Right lobe of liver (tissue), 6 donors: ENCODE results near the gene HPN. TPM values are rescaled to one million over a fixed set of nuclear protein-coding genes. Genes with fewer than 3 reads are reported as not detected.

ENCODE experiments used
- ATAC-seq, 4 donors: fragments of 200-7000 bp; cut with Tn5 transposase; one replicate each; pipeline ENCODE4 v1.9.1; 2020; ENCODE audit warnings: mild to moderate bottlenecking in 4 of 4, moderate library complexity in 4 of 4
- DNase-seq, 3 donors: peaks; one replicate each; pipeline ENCODE4 v3.0.0-alpha.2; 2020
- H3K27ac ChIP-seq, 3 donors: fragments of 200-600 bp; one replicate each; pipeline ENCODE4 v1.8.0; 2022
- H3K27me3 ChIP-seq, 2 donors: fragments of 200-600 bp; one replicate each; pipeline ENCODE4 v1.8.0; 2022
- H3K36me3 ChIP-seq, 4 donors: fragments of 200-600 bp; sonication (generic) in 1 of 4; one replicate each; pipeline versions ENCODE4 v1.5.1 to v1.8.0; 2017 to 2022; ENCODE audit warnings: control low read depth in 1 of 4
- H3K4me1 ChIP-seq, 4 donors: fragments of 200-600 bp; sonication (generic) in 1 of 4; one replicate each; pipeline versions ENCODE4 v1.5.1 to v1.8.0; 2017 to 2022; ENCODE audit warnings: control low read depth in 1 of 4
- H3K4me3 ChIP-seq, 3 donors: fragments of 200-600 bp; one replicate each; pipeline ENCODE4 v1.8.0; 2022
- H3K9me3 ChIP-seq, 4 donors: fragments of 200-600 bp; sonication (generic) in 1 of 4; one replicate each; pipeline versions ENCODE4 v1.5.1 to v1.8.0; 2017 to 2022; ENCODE audit warnings: control low read depth in 1 of 4
- CTCF ChIP-seq, 4 donors: fragments of 200-600 bp in 3 of 4; fragments of 450-650 bp in 1 of 4; IDR thresholded peaks; one replicate each; pipeline versions ENCODE4 v1.5.1 to v1.8.0; 2016 to 2022; ENCODE audit warnings: antibody characterized with exemption in 4 of 4, mild to moderate bottlenecking in 2 of 4
- POLR2A ChIP-seq: fragments of 450-650 bp; IDR thresholded peaks from one replicate; pipeline ENCODE4 v1.6.1; 2017; ENCODE audit warnings: antibody characterized with exemption, mild to moderate bottlenecking
- WGBS: methylation state at CpG from one replicate; pipeline ENCODE4 v1.1.6; 2018; ENCODE audit warnings: low coverage, low lambda C conversion rate; ENCODE audit not compliant: insufficient coverage; ENCODE audit errors: missing lambda C conversion rate; 5-methylcytosine and 5-hydroxymethylcytosine counted together
- intact Hi-C, 2 donors: fragments of 100-400 bp; cut with DNase I; formaldehyde crosslinking; loops; one replicate each; pipeline versions ENCODE4 v1.11.2 to v1.14.1; 2022
- total RNA-seq, 6 experiments: library from RNA; depleted of rRNA in 2 of 6; stranded (reverse); fragments of >200 nt in 2 of 6; fragmentation: NEBNext Ultra II Directional in 3 of 6; extraction: Animal tissue kit (Norgen Biotek cat#: 25700) in 3 of 6; gene quantifications; one replicate each; pipeline versions ENCODE4 v1.1.0 to v1.2.4, GENCODE V29; 2016 to 2023
- donor health status: DM: no; HTN: yes; CAD: no.
- donor health status: DM: no; HTN: no; CAD: no.
- donor health status: DM: no; HTN: no; CAD: no.
- donor health status: DM: no; HTN: yes; CAD: no.
- donor health status: DM: no; HTN: yes; CAD: no.

The HPN gene
- total RNA-seq, 6 experiments from 2014 or later: 285 to 486 (median 374) TPM

- intact Hi-C loops: no loop called here
- no peak for ATAC-seq
- no peak overlapping the region for H3K27ac ChIP-seq
- no peaks in the 10 kb centered on the region for H3K27me3 ChIP-seq
- H3K4me1 ChIP-seq: peaks cover 0 to 22% (median 9%) of the 10 kb centered on the region in 4 donors
- H3K4me3 ChIP-seq: no peak overlapping the region
- 37% methylated on average over 2 of the region's 8 CpGs for WGBS
- no peaks in the 10 kb centered on the region for H3K36me3 ChIP-seq
- DNase-seq: no peak
- no peaks in the 10 kb centered on the region for H3K9me3 ChIP-seq
- no peak for TF ChIP-seq CTCF (IDR thresholded peaks at IDR 0.05)
- no peak for TF ChIP-seq POLR2A
Observed at GRCh38 chr19:35086455-35086854, 44.9 kb downstream of the HPN start.

DNA sequence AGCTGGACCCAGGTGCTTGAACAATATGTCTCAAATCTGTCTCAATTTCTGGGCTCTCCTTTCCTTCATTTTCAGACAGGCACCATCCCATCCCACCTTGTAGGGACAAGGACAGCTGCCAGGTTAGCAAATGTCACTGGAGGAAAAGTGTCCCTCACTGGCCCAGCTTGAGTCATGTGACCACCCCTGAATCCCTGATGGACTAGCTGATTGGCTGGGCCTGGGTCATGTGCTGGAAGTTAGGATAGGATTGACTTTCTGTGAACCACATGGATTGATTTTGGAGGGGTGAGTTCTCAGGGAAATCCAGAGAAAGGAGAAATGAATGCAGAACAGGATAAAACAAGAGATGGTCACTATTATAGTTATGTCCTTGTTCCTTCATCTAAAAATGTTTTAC, 45.9 kb downstream of the HPN start:
- no peak for DNase-seq
- H3K27ac ChIP-seq: no peak overlapping the region
- no peaks in the 10 kb centered on the region for H3K27me3 ChIP-seq
- no peak overlapping the region for H3K4me3 ChIP-seq
- H3K4me1 ChIP-seq: peaks cover 0 to 21% (median 8%) of the 10 kb centered on the region in 4 donors
- no peak for ATAC-seq
- no peaks in the 10 kb centered on the region for H3K36me3 ChIP-seq
- TF ChIP-seq POLR2A: no peak
- TF ChIP-seq CTCF (IDR thresholded peaks at IDR 0.05): no peak
- H3K9me3 ChIP-seq: no peaks in the 10 kb centered on the region
- intact Hi-C loops: no loop called here

GRCh38 chr19:35088131-35088913, 46.8 kb downstream of the HPN start:
- DNase-seq (no peak), ATAC-seq (peak in 1 of 4 donors; percentile 55)
- TF ChIP-seq POLR2A (no peak), CTCF (IDR thresholded peaks at IDR 0.05) (no peak)
- H3K27me3 ChIP-seq: no peaks in the 10 kb centered on the region
- no peaks in the 10 kb centered on the region for H3K9me3 ChIP-seq
- intact Hi-C loops: no loop called here
- 80% methylated on average over 3 of the region's 8 CpGs for WGBS
- no peak overlapping the region for H3K27ac ChIP-seq
- H3K36me3 ChIP-seq: no peaks in the 10 kb centered on the region
- H3K4me3 ChIP-seq: no peak overlapping the region
- peaks cover 0 to 21% (median 8%) of the 10 kb centered on the region in 4 donors for H3K4me1 ChIP-seq

GRCh38 chr19:35089554-35089953, 48.0 kb downstream of the HPN start:
- WGBS: 38% methylated on average over 8 of the region's 8 CpGs
- no peaks in the 10 kb centered on the region for H3K9me3 ChIP-seq
- no peaks in the 10 kb centered on the region for H3K27me3 ChIP-seq
- intact Hi-C loops: no loop called here
- TF ChIP-seq CTCF (IDR thresholded peaks at IDR 0.05): no peak
- TF ChIP-seq POLR2A: no peak
- no peaks in the 10 kb centered on the region for H3K36me3 ChIP-seq
- peaks cover 0 to 21% (median 8%) of the 10 kb centered on the region in 4 donors for H3K4me1 ChIP-seq
- DNase-seq (no peak), ATAC-seq (peak; percentile 33 to 55 (median 43))
- H3K4me3 ChIP-seq: peak overlapping the region in 1 of 3 donors; percentile 40
- peak overlapping the region in 1 of 3 donors; percentile 70 for H3K27ac ChIP-seq
